HepG2 (cell line): ENCODE measurements around the gene POLN. TPM values are rescaled to one million over a fixed set of nuclear protein-coding genes. Genes with fewer than 3 reads are reported as not detected.

Experiments
- ATAC-seq: fragments of 200-7000 bp; cut with Tn5 transposase; 3 replicates; pipeline ENCODE4 v1.9.1; 2020; ENCODE audit warnings: mild to moderate bottlenecking, moderate library complexity
- BruUV-seq: library from RNA; stranded (reverse); fragments of 400-500 nt; replicated peaks from 2 replicates; lab custom pipeline; 2021; lab: Mats Ljungman, UMichigan
- CTCF ChIA-PET: fragments of 300-600 bp; formaldehyde crosslinking; extraction: SDS; loops from one replicate; lab custom pipeline; 2021; ENCODE audit warnings: low total read pairs, inconsistent platforms, low intra/inter-chr PET ratio; lab: Yijun Ruan, JAX
- POLR2A ChIA-PET: fragments of 350-600 bp; sonication (Branson Sonifier 250); formaldehyde crosslinking; loops from one replicate; lab custom pipeline; 2020; ENCODE audit warnings: antibody characterized with exemption, inconsistent platforms; lab: Yijun Ruan, JAX
- DNase-seq: peaks from one replicate; pipeline ENCODE4 v3.0.0-alpha.2; 2015; ENCODE audit warnings: low spot score
- FAIRE-seq: peaks from 3 replicates; lab custom pipeline; 2011; peaks lifted over from hg19 to GRCh38; lab: Jason Lieb, UNC
- H2AFZ ChIP-seq: one replicate; pipeline ENCODE4 v1.6.1; 2011; ENCODE audit warnings: low read length, inconsistent platforms
- H3K27ac ChIP-seq: fragments of 300-600 bp; 3 replicates; pipeline ENCODE4 v1.8.0; 2011; ENCODE audit warnings: mixed run types, mild to moderate bottlenecking, mixed read lengths, low read length, inconsistent platforms; ENCODE audit not compliant: insufficient read depth; ENCODE audit errors: extremely low read length
- H3K27me3 ChIP-seq, 2 experiments: fragments of 200-600 bp in 1 of 2; 2 replicates in 1 of 2; 3 replicates in 1 of 2; pipeline versions ENCODE4 v1.6.0 to v1.8.0; 2011; ENCODE audit warnings: low read length in 2 of 2, mild to moderate bottlenecking in 2 of 2, moderate library complexity in 2 of 2, inconsistent platforms in 1 of 2; ENCODE audit not compliant: insufficient read depth in 2 of 2, control insufficient read depth in 1 of 2
- H3K36me3 ChIP-seq, 2 experiments: fragments of 200-600 bp in 1 of 2; replicated peaks in 1 of 2; 2 replicates in 1 of 2; 3 replicates in 1 of 2; pipeline versions ENCODE4 v1.5.1 to v1.8.0; 2011; ENCODE audit warnings: low read length in 2 of 2, inconsistent platforms in 1 of 2; ENCODE audit not compliant: insufficient read depth in 2 of 2, control insufficient read depth in 1 of 2
- H3K4me1 ChIP-seq: 2 replicates; pipeline ENCODE4 v1.5.1; 2012; ENCODE audit warnings: low read length, inconsistent platforms; ENCODE audit not compliant: insufficient read depth
- H3K4me2 ChIP-seq: 2 replicates; pipeline ENCODE4 v1.6.0; 2011; ENCODE audit warnings: low read depth, low read length, inconsistent platforms
- H3K4me3 ChIP-seq, 3 experiments: fragments of 200-600 bp in 1 of 3; sonication (generic), shearing (Covaris generic) in 1 of 3; replicated peaks in 1 of 3; 2 replicates each; pipeline ENCODE4 v1.5.1; 2011 to 2016; ENCODE audit warnings: low read length in 3 of 3, inconsistent platforms in 2 of 3, low read depth in 2 of 3, mild to moderate bottlenecking in 2 of 3, control low read depth in 1 of 3, mixed read lengths in 1 of 3; ENCODE audit not compliant: insufficient read depth in 1 of 3
- H3K79me2 ChIP-seq: one replicate; pipeline ENCODE4 v1.6.1; 2011; ENCODE audit warnings: low read length, inconsistent platforms; ENCODE audit not compliant: insufficient read depth
- H3K9ac ChIP-seq: 2 replicates; pipeline ENCODE4 v1.6.0; 2011; ENCODE audit warnings: mild to moderate bottlenecking, low read depth, low read length, inconsistent platforms; ENCODE audit not compliant: insufficient read depth
- H3K9me3 ChIP-seq: 2 replicates; pipeline ENCODE4 v1.5.1; 2012; ENCODE audit warnings: mild to moderate bottlenecking, low read length
- H4K20me1 ChIP-seq: 2 replicates; pipeline ENCODE4 v1.6.0; 2011; ENCODE audit warnings: inconsistent platforms, mild to moderate bottlenecking, low read length, moderate library complexity; ENCODE audit not compliant: insufficient read depth
- ATAD3A ChIP-seq: sonication (generic); formaldehyde crosslinking; IDR thresholded peaks from 2 replicates; pipeline ENCODE4 v1.4.0; 2020; ENCODE audit warnings: missing genetic modification reagents
- ATRX ChIP-seq: sonication (generic); formaldehyde crosslinking; IDR thresholded peaks from 2 replicates; pipeline ENCODE4 v1.4.0; 2020; ENCODE audit warnings: missing genetic modification reagents, borderline replicate concordance
- HDAC2 ChIP-seq: sonication (generic); formaldehyde crosslinking; IDR thresholded peaks from 2 replicates; pipeline ENCODE4 v1.4.0; 2020; ENCODE audit warnings: missing genetic modification reagents
- IRF1 ChIP-seq: sonication (generic); formaldehyde crosslinking; IDR thresholded peaks from 2 replicates; pipeline ENCODE4 v1.4.0; 2020; ENCODE audit warnings: low read depth, mild to moderate bottlenecking, missing genetic modification reagents
- NFATC3 ChIP-seq: sonication (generic); formaldehyde crosslinking; IDR thresholded peaks from 2 replicates; pipeline ENCODE4 v1.5.1; 2020; ENCODE audit warnings: mild to moderate bottlenecking, missing genetic modification reagents
- SAP130 ChIP-seq: IDR thresholded peaks from 2 replicates; pipeline ENCODE4 v1.6.1; 2016; ENCODE audit warnings: low read depth
- YEATS2 ChIP-seq: sonication (generic); formaldehyde crosslinking; IDR thresholded peaks from 2 replicates; pipeline ENCODE4 v1.4.0; 2020; ENCODE audit warnings: missing genetic modification reagents, borderline replicate concordance
- ZNF17 ChIP-seq: sonication (generic); formaldehyde crosslinking; IDR thresholded peaks from 2 replicates; pipeline ENCODE4 v1.5.0; 2020; ENCODE audit warnings: mild to moderate bottlenecking, missing genetic modification reagents
- ZNF232 ChIP-seq: sonication (generic); formaldehyde crosslinking; IDR thresholded peaks from 2 replicates; pipeline ENCODE4 v1.4.0; 2020; ENCODE audit warnings: missing genetic modification reagents, borderline replicate concordance
- ZNF296 ChIP-seq: sonication (generic); formaldehyde crosslinking; conservative IDR thresholded peaks from 2 replicates; pipeline ENCODE4 v1.5.0; 2020; ENCODE audit warnings: mild to moderate bottlenecking, missing genetic modification reagents
- ZNF530 ChIP-seq: sonication (generic); formaldehyde crosslinking; IDR thresholded peaks from 2 replicates; pipeline ENCODE4 v1.5.0; 2020; ENCODE audit warnings: low read depth, mild to moderate bottlenecking, missing genetic modification reagents
- ZNF562 ChIP-seq: sonication (generic); formaldehyde crosslinking; IDR thresholded peaks from 2 replicates; pipeline ENCODE4 v1.8.0; 2022; ENCODE audit warnings: missing genetic modification reagents, borderline replicate concordance
- ZNF768 ChIP-seq: sonication (generic); formaldehyde crosslinking; IDR thresholded peaks from 2 replicates; pipeline ENCODE4 v1.4.0; 2020; ENCODE audit warnings: missing genetic modification reagents
- ZNF841 ChIP-seq: sonication (generic); formaldehyde crosslinking; IDR thresholded peaks from 2 replicates; pipeline ENCODE4 v1.8.1; 2023; ENCODE audit warnings: missing genetic modification reagents, borderline replicate concordance
- ZZZ3 ChIP-seq: sonication (generic); formaldehyde crosslinking; IDR thresholded peaks from 2 replicates; pipeline ENCODE4 v1.4.0; 2020; ENCODE audit warnings: missing genetic modification reagents, mild to moderate bottlenecking, borderline replicate concordance
- WGBS: methylation state at CpG from one replicate; pipeline ENCODE4 v1.1.6; 2017; ENCODE audit warnings: low lambda C conversion rate; 5-methylcytosine and 5-hydroxymethylcytosine counted together
- in situ Hi-C: cut with HindIII; loops from 2 replicates; pipeline ENCODE4 v1.10.0; 2017; ENCODE audit warnings: low pct_unique_long_range_greater_than_20kb; ENCODE audit not compliant: extremely low pct_ligation_motif_present
- intact Hi-C: fragments of 100-400 bp; cut with micrococcal nuclease; formaldehyde crosslinking; loops from one replicate; pipeline ENCODE4 v1.10.0; 2022; ENCODE audit not compliant: unreplicated experiment
- polyA plus RNA-seq, 8 experiments: library from polyadenylated mRNA; depleted of rRNA in 3 of 8; stranded (reverse) in 7 of 8; unstranded in 1 of 8; fragments of >200 nt; fragmentation: Illumina TruSeq in 4 of 8; extraction: Trizol in 4 of 8; gene quantifications; 2 replicates each; pipeline versions ENCODE4 v1.2.1 to v1.2.3, GENCODE V29; 2011 to 2016; ENCODE audit warnings: low read depth in 4 of 8, missing spikeins in 1 of 8, mixed read lengths in 1 of 8; ENCODE audit not compliant: insufficient read depth in 1 of 8
- total RNA-seq, 5 experiments: library from RNA; depleted of rRNA; stranded (reverse); fragments of >200 nt; fragmentation: Illumina TruSeq; extraction: Trizol; gene quantifications; 2 replicates each; pipeline ENCODE4 v1.2.3, GENCODE V29; 2016; ENCODE audit warnings: low read depth in 1 of 5
- TF ChIP-seq, protein P1 (sequence below): sonication (generic); formaldehyde crosslinking; IDR thresholded peaks from 2 replicates; pipeline ENCODE4 v1.4.0; 2020; ENCODE audit warnings: missing genetic modification reagents, borderline replicate concordance
- TF ChIP-seq, protein P2 (sequence below): sonication (generic); formaldehyde crosslinking; IDR thresholded peaks from 2 replicates; pipeline ENCODE4 v1.4.0; 2020; ENCODE audit warnings: mild to moderate bottlenecking, missing genetic modification reagents
- TF ChIP-seq, protein P3 (sequence below): IDR thresholded peaks from 2 replicates; pipeline ENCODE4 v1.6.1; 2016; ENCODE audit warnings: mild to moderate bottlenecking

The POLN gene
- total and polyA plus RNA-seq, 2 of the 13 experiments (the other 11 are each of a cell fraction or from before 2014, with no cell fraction given), result 0.93 to 1.5 TPM

- Histone ChIP-seq H3K79me2 (no peaks in the 10 kb centered on the region), H3K9ac (no peak overlapping the region), H3K9me3 (no peaks in the 10 kb centered on the region), H3K4me2 (no peak overlapping the region), H3K4me1 (no peaks in the 10 kb centered on the region), H4K20me1 (no peaks in the 10 kb centered on the region), H3K36me3 (no peaks in the 10 kb centered on the region), H2AFZ (no peak overlapping the region)
- 23% methylated on average over 15 of the region's 27 CpGs for WGBS
- no peak for TF ChIP-seq HDAC2 (CRISPR knock-in tag)
- no peak for TF ChIP-seq ZNF768 (CRISPR knock-in tag)
- TF ChIP-seq ZNF841 (CRISPR knock-in tag), result no peak
- TF ChIP-seq, protein P1, sequence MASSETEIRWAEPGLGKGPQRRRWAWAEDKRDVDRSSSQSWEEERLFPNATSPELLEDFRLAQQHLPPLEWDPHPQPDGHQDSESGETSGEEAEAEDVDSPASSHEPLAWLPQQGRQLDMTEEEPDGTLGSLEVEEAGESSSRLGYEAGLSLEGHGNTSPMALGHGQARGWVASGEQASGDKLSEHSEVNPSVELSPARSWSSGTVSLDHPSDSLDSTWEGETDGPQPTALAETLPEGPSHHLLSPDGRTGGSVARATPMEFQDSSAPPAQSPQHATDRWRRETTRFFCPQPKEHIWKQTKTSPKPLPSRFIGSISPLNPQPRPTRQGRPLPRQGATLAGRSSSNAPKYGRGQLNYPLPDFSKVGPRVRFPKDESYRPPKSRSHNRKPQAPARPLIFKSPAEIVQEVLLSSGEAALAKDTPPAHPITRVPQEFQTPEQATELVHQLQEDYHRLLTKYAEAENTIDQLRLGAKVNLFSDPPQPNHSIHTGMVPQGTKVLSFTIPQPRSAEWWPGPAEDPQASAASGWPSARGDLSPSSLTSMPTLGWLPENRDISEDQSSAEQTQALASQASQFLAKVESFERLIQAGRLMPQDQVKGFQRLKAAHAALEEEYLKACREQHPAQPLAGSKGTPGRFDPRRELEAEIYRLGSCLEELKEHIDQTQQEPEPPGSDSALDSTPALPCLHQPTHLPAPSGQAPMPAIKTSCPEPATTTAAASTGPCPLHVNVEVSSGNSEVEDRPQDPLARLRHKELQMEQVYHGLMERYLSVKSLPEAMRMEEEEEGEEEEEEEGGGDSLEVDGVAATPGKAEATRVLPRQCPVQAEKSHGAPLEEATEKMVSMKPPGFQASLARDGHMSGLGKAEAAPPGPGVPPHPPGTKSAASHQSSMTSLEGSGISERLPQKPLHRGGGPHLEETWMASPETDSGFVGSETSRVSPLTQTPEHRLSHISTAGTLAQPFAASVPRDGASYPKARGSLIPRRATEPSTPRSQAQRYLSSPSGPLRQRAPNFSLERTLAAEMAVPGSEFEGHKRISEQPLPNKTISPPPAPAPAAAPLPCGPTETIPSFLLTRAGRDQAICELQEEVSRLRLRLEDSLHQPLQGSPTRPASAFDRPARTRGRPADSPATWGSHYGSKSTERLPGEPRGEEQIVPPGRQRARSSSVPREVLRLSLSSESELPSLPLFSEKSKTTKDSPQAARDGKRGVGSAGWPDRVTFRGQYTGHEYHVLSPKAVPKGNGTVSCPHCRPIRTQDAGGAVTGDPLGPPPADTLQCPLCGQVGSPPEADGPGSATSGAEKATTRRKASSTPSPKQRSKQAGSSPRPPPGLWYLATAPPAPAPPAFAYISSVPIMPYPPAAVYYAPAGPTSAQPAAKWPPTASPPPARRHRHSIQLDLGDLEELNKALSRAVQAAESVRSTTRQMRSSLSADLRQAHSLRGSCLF (CRISPR knock-in tag), result no peak
- TF ChIP-seq ZNF232 (CRISPR knock-in tag), result no peak
- no peak for TF ChIP-seq ZNF296 (CRISPR knock-in tag)
- no peak for TF ChIP-seq ZNF530 (CRISPR knock-in tag)
- TF ChIP-seq ZNF562 (CRISPR knock-in tag), result no peak
- TF ChIP-seq NFATC3 (CRISPR knock-in tag), result no peak
- TF ChIP-seq, protein P2, sequence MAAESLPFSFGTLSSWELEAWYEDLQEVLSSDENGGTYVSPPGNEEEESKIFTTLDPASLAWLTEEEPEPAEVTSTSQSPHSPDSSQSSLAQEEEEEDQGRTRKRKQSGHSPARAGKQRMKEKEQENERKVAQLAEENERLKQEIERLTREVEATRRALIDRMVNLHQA (CRISPR knock-in tag), result no peak
- no peak for TF ChIP-seq SAP130 (CRISPR knock-in tag)
- no peak for TF ChIP-seq ATAD3A (CRISPR knock-in tag)
- no peak for TF ChIP-seq ATRX (CRISPR knock-in tag)
- TF ChIP-seq YEATS2 (CRISPR knock-in tag), result no peak
- no peak for TF ChIP-seq ZZZ3 (CRISPR knock-in tag)
- TF ChIP-seq, protein P3, sequence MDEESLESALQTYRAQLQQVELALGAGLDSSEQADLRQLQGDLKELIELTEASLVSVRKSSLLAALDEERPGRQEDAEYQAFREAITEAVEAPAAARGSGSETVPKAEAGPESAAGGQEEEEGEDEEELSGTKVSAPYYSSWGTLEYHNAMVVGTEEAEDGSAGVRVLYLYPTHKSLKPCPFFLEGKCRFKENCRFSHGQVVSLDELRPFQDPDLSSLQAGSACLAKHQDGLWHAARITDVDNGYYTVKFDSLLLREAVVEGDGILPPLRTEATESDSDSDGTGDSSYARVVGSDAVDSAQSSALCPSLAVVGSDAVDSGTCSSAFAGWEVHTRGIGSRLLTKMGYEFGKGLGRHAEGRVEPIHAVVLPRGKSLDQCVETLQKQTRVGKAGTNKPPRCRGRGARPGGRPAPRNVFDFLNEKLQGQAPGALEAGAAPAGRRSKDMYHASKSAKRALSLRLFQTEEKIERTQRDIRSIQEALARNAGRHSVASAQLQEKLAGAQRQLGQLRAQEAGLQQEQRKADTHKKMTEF (CRISPR knock-in tag), result no peak
- TF ChIP-seq ZNF17 (CRISPR knock-in tag), result no peak
- TF ChIP-seq IRF1, result no peak
- TF ChIP-seq, all 625 proteins: peak for 0
- FAIRE-seq (no peak), DNase-seq (no peak), ATAC-seq (no peak)
- no TSS peak for BruUV-seq
- intact Hi-C loops (no loop called here), in situ Hi-C loops (no loop called here)
- no peak overlapping the region for H3K4me3 ChIP-seq
- peaks cover 4 to 39% of the 10 kb centered on the region in 2 experiments; a peak in 4 of 5 replicates for H3K27me3 ChIP-seq
- POLR2A ChIA-PET, result no interaction called here
- H3K27ac ChIP-seq, result no peak overlapping the region
- CTCF ChIA-PET, result no interaction called here
These were observed 43.9 kb upstream of the POLN start for GRCh38 chr4:2285613-2286381.
